HCT116 (cell line): Measurements from ENCODE around the gene ELK4.

Experiments used
- CBX3 ChIP-seq: IDR thresholded peaks from 2 replicates; pipeline ENCODE4 v1.6.1; 2012; ENCODE audit warnings: low read depth
- CTCF ChIP-seq, 3 experiments: fragments of 200-600 bp in 1 of 3; sonication (generic) in 1 of 3; IDR thresholded peaks in 2 of 3; conservative IDR thresholded peaks in 1 of 3; 2 replicates each; pipeline ENCODE4 v1.5.1; 2012 to 2017; ENCODE audit warnings: low read depth in 2 of 3, low read length in 2 of 3, antibody characterized with exemption in 1 of 3, borderline replicate concordance in 1 of 3, control low read depth in 1 of 3, mild to moderate bottlenecking in 1 of 3, mixed read lengths in 1 of 3, mixed run types in 1 of 3, moderate library complexity in 1 of 3; ENCODE audit not compliant: insufficient read depth in 1 of 3
- EZH2 ChIP-seq: fragments of 200-600 bp; sonication (generic); IDR thresholded peaks from 2 replicates; pipeline ENCODE4 v1.6.1; 2017; ENCODE audit warnings: antibody characterized with exemption, mixed run types
- POLR2A ChIP-seq: IDR thresholded peaks from 2 replicates; pipeline ENCODE4 v1.7.0; 2011; ENCODE audit warnings: borderline replicate concordance; ENCODE audit not compliant: insufficient read depth, insufficient read length; ENCODE audit errors: extremely low read depth
- POLR2AphosphoS5 ChIP-seq: IDR thresholded peaks from 2 replicates; pipeline ENCODE4 v1.6.1; 2011; ENCODE audit warnings: mild to moderate bottlenecking, low read depth, low read length, moderate library complexity
- SP1 ChIP-seq: IDR thresholded peaks from 2 replicates; pipeline ENCODE4 v1.6.1; 2012; ENCODE audit warnings: low read depth
- TCF7L2 ChIP-seq: IDR thresholded peaks from 2 replicates; pipeline ENCODE4 v1.7.0; 2011; ENCODE audit warnings: borderline replicate concordance, inconsistent platforms; ENCODE audit not compliant: insufficient read depth, insufficient read length; ENCODE audit errors: extremely low read depth
- ZNF274 ChIP-seq: fragments of 200-500 bp; sonication (Bioruptor generic); IDR thresholded peaks from 2 replicates; pipeline ENCODE4 v1.6.1; 2014; ENCODE audit warnings: mild to moderate bottlenecking, low read depth, low read length, inconsistent platforms
- TF ChIP-seq, protein P1 (sequence below): IDR thresholded peaks from 2 replicates; pipeline ENCODE4 v1.6.1; 2012

GRCh38 chr1:205577874-205578658 is 53.7 kb downstream of the ELK4 start:
- TF ChIP-seq POLR2A (no peak), CTCF (IDR thresholded peaks at IDR 0.05 in 2 of 3, conservative IDR thresholded peaks at IDR 0.05 in 1 of 3; ENCODE audit: borderline replicate concordance in 1 of 3, insufficient read depth in 1 of 3, low read depth in 2 of 3, low read length in 2 of 3) (no peak), TCF7L2 (no peak), POLR2AphosphoS5 (no peak), EZH2 (no peak), ZNF274 (no peak), CBX3 (no peak), SP1 (no peak)
- TF ChIP-seq, protein P1, sequence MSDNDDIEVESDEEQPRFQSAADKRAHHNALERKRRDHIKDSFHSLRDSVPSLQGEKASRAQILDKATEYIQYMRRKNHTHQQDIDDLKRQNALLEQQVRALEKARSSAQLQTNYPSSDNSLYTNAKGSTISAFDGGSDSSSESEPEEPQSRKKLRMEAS, result no peak
